MM.1S (cell line): ENCODE measurements around the gene AEBP1.

Source experiments
- CTCF ChIP-seq: fragments of 300-600 bp; sonication (generic); IDR thresholded peaks from 2 replicates; pipeline ENCODE4 v1.5.1; 2016; ENCODE audit warnings: antibody characterized with exemption, low read length, mixed read lengths
- EZH2phosphoT487 ChIP-seq: fragments of 300-600 bp; sonication (generic); IDR thresholded peaks from 2 replicates; pipeline ENCODE4 v1.6.1; 2018; ENCODE audit warnings: antibody characterized with exemption, low read length

- TF ChIP-seq CTCF (no peak), EZH2phosphoT487 (no peak)
Observed at GRCh38 chr7:44119829-44120380, 15.8 kb downstream of the AEBP1 start.
